HG03060 (cell line): ENCODE results near the gene CXCR3.
"Not testable (repeated sequence)": the region's sequence is repeated elsewhere in the genome, so short reads cannot be mapped to it uniquely, and the experiment has no call there.

Experiments used
- ATAC-seq: cut with Tn5 transposase; IDR thresholded peaks from one replicate; pipeline ENCODE4 v1.9.1; 2021; ENCODE audit warnings: low read depth, moderate number of reproducible peaks; ENCODE audit not compliant: unreplicated experiment

CXCR3 gene

DNA sequence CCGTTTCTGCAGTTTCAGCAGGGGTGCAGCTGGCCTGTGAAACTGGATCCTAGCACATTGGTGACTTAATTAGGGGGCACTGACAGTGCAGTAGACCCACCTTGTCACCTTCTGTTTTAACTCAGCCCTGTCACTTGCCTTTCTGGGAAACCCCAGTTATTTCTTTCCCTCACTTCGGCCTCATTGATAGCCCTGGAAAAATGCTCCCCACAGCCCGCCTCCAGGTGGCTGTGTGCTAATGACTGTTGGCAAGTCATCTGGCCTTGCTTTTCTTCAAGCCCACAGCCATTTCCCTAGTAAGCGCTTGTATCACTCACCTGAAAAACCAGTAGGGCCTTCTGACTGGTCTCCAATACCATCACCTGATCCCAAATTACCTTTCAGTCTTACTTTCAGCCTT lies 3.3 kb downstream of the CXCR3 start:
- ATAC-seq, result no peak

DNA sequence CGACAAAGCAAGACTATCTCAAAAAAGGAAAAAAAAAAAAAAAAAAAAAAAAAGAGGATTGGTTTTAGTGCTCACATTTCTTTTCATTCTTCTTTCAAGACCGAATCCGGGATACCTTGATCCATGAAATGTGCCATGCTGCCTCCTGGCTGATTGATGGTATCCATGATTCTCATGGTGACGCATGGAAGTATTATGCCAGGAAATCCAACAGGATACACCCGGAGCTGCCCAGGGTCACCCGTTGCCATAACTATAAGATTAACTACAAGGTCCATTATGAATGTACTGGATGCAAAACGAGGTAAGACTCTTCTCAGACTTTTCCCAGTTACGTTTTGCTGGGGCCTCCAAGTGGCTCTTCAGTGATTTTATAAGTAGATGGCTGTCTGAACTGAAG lies 6.1 kb downstream of the CXCR3 start:
- ATAC-seq, result no peak

DNA sequence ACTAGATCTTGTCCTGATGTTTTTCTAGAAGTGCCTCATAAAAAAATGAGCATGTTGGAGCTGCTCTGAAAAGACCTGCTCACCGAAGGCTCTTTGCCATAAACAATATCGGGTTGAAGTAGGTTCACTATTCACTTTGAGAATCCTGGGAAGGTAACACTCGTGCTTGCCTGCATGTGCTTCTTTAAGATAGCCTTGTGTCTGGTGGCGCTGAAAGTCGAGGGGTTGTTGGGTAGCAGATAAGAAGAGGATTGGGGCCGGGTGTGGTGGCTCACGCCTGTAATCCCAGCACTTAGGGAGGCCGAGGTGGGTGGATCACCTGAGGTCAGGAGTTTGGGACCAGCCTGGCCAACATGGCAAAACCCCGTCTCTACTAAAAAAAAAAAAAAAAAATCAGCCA lies 6.6 kb downstream of the CXCR3 start:
- not testable (repeated sequence) for ATAC-seq

DNA sequence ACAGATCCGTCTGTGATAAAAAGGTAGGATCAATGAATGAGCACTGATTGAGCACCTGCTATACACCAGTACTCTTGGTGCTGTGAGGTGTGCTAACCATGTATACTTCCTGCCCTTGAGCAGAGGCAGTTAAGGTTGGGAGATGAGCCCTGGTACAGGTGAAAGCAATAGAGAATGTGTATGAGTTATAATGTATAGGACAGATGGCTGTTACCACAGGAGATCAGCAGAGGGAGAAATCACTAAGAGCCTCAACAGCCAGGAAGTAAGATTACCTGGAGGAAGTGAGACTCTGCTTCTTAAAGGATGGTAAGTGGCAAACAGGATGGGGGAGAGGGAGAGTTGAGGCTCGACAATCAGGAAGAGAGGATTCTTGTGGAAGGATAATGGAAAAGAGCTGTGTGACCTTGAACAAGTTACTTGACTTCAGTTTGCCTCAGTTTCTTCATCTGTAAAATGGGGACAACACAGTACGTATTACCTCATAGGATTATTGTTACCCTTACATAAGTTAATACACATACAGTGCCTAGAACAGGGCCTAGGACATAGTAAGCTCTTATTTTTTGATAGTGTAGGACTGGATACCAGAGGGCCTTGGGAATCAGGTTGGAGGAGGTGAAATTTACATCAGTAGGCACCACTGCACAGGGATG lies 9.1 kb downstream of the CXCR3 start:
- ATAC-seq, result no peak

DNA sequence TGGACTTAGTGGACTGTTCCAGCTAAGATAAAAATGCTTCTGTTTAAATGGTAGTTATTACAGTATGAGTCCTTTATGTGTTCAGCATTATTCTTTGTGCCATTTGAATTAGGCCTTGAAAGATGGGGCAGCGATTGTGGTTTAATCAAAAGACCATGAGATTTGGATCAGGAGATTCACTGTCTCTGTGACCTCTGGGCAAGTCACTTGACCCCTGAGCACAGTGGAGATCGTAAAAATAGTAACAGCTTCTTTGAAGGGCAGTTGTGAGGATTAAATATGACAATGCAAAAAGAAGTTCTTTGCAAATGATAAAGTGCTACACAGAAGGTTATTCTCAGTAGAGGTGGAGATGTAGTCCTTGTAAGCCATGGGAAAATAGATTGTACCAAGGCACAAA lies 10.8 kb downstream of the CXCR3 start:
- ATAC-seq, result no peak

DNA sequence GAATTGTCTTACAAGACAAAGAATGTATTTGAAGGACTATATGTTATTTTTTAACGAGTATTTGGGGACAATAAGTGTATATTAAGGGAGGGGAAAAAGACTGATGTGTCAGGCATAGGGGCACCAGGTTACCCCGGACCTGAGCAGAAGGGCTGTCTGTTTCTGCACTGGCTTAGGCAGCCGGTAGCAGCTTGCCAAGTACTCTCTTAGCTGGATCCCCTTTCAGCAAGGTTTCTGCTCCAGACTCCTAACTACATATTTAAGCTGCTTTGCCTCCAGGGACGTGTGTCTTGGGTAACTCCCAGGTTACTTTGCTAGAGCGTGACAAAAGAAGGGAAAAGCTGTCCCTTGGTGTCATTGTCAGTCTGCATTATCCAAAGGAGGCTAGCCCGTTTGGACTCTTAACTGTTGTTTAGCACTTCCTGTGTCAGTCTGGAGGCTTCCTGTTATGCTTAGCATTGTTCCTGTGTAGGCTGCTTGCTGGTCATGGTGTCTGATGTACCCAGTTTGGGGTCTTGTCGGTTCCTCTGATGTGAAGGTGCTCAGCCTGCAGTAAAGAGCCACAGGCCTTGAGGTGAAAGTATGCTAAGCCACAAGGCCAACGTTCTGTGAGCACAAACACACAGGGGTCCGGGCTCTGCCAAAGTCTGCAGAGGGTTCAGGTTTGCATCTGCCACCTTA lies 11.6 kb downstream of the CXCR3 start:
- ATAC-seq, result no peak

DNA sequence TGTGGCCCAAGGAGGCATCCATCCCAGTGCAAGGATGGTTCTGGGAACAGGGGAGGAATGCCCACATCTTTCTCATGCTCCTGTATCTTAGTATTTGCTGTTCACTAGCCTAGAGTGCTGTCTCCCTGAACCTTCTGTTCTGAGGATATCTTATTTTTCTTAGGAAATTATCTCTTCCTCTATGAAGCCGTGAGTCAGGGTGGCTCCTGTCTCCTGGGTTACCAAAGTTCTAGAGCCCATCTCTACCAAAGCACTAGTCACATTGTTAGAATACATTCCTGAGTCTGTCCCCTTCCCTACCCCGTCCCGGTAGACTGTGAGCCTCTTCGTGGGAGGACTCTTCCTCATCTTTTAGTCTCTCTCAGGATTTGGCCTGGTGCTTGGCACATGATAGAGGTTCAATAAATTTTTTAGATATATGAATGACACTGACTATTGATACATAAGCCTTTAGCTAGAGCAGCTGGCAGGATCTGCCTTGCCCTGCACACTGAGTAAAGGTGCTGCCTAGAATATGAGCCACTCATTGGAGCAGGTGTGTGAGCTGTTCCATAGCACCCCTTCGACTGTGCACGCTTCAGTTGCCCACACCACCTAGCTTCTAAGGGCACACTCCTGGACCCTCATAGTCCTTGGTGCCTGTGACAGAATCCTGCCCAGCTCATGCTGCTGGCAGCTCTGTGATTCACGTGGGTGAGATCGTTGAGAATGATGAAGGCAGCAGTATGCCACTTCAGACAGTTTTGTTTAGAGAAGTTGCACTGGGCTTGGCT lies 13.3 kb downstream of the CXCR3 start:
- no peak for ATAC-seq

DNA sequence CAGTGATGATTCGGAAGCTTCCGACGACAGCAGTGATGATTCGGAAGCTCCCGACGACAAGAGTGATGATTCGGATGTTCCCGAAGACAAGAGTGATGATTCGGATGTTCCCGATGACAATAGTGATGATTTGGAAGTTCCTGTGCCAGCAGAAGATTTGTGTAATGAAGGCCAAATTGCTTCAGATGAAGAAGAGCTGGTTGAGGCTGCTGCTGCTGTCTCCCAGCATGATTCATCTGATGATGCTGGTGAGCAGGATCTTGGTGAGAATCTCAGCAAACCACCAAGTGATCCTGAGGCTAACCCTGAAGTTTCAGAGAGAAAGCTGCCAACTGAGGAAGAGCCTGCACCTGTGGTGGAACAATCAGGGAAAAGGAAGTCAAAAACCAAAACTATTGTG lies 14.2 kb downstream of the CXCR3 start:
- ATAC-seq, result no peak

DNA sequence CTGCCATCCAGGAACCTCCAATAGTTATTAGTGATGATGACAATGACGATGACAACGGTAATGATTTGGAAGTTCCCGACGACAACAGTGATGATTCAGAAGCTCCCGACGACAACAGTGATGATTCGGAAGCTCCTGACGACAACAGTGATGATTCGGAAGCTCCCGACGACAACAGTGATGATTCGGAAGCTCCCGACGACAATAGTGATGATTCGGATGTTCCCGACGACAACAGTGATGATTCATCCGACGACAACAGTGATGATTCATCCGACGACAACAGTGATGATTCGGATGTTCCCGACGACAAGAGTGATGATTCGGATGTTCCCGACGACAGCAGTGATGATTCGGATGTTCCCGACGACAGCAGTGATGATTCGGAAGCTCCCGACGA lies 14.7 kb downstream of the CXCR3 start:
- no peak for ATAC-seq

DNA sequence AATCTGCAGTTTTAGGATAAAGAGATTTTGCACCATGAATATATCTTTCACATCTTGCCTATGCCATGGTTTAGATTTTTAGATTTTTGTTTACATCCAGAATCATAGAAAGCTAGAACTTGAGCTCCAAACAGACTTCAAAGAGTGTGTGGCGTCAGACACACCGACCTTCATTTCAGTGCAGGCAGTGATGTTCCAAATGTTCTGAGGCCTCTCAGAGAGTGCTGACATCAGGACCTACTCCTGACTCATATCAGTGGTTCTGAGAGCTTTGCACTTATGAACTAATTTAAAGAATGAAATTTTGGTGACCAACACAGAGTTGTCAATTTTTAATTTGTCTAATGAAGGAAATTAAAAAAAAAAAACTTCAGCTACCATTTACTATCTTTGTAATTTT lies 18.3 kb downstream of the CXCR3 start:
- no peak for ATAC-seq

DNA sequence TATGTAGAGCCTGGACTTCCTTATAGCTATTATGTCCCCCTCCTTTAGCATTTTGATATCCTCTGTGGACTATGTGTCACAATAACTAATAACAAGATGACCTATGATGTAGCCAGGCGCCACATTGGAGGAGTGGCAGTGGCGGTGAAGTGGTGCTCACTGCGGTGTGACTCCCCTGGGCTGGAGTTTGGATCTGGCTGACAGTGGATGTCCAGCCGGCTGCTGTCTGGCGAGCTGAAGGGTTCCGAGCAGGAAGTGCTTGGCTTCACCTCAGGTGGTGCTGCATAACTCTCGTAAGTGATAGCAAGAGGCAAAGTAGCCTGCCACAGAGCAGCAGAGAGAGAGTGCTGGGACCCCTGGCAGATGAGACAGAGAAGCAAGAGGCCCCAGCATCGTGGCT lies 25.1 kb downstream of the CXCR3 start:
- not testable (repeated sequence) for ATAC-seq

DNA sequence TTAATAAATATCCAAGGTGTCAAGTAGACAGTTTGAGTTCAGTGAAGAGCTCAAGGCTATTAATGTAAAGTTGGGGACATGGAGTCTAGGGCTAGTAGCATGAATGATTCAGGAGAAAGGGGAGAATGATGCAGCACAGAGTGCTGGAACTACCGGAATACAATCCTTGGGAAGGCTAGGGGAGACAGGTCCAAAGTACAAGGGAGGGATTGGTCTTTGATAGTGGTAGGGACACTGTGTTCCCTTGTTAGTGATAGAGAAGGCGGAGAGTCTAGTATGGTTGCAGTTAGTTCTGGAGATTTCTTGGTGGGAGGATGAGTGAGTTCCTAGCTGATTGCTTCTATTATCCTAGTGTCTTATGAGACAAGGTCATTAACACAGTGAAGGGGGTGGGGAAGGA lies 31.4 kb downstream of the CXCR3 start:
- no peak for ATAC-seq

DNA sequence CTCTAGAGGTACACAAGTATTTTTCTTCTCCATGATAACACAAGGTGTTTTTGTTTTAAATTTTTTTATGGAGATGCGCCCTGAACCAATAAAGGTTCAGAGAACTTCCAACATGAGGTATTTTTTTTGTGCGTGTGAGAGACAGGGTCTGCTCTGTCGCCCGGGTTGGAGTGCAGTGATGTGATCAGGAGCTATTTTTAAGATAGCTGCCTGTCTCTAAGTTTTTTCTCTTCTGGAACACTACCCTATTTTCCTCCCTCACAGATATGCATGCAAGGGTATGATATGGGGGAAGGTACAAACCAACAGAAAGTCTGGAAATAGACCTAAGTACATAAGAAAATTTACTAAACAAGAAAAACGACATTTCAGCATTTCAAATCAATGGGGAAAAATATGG lies 37.1 kb downstream of the CXCR3 start:
- no peak for ATAC-seq

DNA sequence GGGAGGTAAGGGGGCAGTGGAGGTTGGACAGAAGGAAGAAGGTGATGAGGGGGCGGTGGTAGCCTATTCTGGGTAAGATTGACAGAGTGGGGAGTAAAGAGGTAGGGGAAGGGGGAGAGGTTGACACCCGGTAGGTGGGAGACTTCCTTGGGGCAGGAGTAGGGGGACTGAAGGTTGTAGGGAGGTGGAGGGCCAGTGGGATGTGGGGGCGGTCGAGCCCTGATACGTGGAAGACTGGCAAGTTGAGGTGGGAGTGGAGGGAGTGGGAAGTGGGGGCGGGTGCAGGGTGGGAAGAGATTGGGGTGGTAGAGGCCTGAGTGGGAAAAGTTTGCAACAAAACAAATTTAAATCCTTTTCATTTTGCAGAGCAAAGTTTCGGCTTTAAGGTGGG lies 38.3 kb downstream of the CXCR3 start:
- no peak for ATAC-seq

DNA sequence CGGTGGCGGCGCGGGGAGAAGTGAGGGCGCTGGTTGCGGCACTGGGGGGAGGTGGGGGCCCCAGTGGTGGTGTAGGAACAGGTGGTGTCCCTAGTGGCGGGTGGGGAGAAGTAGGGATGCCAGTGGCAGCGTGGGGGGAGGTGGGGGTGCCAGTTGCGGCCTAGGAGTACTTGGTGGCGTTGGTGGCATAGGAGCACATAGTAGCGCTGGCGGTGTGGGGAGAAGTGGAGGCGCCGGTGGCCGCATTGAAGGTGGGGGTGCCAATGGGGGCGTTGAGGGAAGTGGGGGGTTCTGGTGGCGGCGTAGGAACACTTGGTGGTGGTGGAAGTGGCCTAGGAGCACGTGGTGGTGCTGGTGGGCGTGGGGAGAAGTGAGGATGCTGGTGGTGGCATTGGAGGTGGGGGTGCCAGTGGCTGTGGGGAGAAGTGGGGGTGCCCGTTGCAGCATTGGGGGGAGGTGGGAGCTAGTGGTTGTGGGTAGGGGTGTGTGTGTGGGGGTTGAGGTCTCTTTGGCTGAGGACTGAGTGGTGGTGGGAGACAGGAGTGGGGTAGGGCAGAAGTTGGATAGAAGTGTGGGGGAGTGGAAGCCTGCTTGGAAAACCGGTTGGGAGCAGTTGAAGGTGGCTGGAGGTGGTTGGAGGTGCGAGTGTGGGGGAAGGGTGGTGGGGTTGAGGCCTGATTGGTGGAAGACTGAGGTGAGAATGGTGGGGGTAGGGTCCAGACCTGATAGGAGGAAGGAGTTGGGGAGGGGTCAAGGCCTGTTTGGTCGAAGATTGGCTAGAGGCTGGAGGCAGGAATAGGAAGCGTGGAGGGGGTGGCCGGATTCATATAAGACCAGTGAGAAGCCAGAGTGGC lies 38.9 kb downstream of the CXCR3 start:
- no peak for ATAC-seq

DNA sequence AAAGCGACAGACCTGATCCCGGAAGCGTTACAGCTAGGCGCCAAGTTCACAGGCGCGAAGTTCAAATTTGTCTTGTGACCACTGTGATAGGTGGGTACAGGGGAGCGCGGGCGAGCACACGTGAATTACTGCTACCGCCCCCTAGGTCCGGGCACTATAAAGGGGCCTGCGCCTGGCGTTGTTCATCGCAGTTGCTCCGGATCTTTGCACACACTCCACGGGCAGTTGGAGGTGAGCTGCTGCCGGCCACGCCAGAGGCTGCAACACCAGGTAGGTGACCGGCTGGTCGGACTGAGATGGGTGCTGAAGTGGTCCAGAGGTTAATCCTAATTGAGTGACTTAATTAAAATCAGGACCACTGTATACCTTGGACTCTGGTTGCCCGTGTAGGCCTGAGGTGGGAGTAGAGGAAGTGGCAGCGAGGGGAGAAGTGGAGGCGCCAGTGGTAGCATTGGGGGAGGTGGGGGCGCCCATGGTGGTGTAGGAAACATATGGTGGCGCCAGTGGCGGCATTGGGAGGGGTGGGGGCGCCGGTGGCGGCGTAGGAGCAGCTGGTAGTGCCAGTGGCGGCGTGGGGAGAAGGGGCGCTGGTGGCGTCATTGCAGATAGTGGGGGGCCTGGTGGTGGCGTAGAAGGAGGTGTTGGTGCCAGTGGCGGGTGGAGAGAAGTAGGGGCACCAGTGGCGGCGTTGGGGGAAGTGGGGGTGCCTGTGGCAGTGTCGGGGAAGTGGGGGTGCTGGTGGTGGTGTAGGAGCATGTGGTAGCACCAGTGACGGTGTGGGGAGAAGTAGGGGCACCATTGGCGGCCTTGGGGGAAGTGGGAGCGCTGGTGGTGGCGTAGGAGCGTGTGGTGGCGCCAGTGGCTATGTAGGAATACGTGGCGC lies 39.8 kb downstream of the CXCR3 start, which contains the start of gene GCNA:
Gene GCNA, plus strand, starts transcription at position 185 of the 883 bp plus-strand sequence. CDS start 2,385 bp downstream, outside the sequence.
- no peak for ATAC-seq

DNA sequence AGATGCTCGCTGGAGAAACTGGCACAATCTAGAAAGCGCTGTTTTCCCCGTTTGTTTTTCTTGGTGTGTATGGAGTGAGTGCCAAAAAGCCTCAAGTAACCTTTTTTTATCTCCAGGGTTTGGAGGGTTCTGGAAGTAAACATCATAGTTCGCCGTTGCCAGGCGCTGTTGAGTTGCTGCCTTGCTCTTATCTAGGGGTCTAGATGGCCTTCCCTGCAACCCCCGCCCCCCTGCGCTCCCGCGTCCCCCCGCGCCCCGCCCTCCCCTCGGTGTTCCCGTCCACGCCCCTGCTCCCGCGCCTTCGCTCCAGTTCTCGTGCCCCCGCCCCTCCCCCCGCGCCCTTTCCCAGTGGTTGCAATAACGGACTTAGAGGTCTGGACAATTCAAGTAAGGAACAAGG lies 40.6 kb downstream of the CXCR3 start:
- no peak for ATAC-seq

DNA sequence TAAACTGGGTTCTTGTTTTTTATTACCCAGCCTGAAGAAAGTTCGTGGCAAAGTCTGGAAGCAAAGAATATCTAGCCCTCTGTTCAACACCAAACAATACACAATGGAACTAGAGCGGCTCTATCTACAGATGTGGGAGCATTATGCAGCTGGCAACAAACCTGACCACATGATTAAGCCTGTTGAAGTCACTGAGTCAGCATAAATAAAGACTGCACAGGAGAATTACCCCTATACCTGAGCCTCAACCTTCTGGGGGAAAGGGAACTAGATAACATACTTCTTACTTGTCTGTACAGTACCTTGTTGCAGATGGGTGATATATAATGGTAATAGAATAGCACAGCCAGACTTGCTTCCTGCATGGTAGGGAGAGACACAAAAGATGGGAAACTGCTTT lies 44.7 kb downstream of the CXCR3 start:
- ATAC-seq, result no peak

DNA sequence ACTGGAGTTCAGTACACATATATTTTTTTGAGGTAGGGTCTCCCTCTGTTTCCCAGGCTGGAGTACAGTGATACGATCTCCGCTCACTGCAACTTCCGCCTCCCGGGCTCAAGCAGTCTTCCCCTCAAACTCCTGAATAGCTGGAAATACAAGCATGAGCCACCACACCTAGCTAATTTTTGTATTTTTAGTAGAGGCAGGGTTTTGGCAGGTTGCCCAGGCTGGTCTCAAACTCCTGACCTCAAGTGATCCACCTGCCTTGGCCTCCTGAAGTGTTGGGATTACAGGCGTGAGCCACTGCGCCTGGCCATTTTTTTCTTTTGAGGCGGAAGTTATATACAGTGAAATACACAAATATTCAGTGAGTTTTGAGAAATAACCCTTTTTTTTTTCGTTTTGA lies 46.9 kb downstream of the CXCR3 start:
- not testable (repeated sequence) for ATAC-seq
